HFF-Myc (cell line): ENCODE data around the gene TLL2.
"Not testable (repeated sequence)": the region's sequence is repeated elsewhere in the genome, so short reads cannot be mapped to it uniquely, and the experiment has no call there.

ENCODE experiments used
- DNase-seq: peaks from one replicate; pipeline ENCODE4 v3.0.0-alpha.2; 2011; ENCODE audit warnings: low read depth; ENCODE audit errors: extremely low read depth
- H3K4me3 ChIP-seq: replicated peaks from 2 replicates; pipeline ENCODE4 v1.5.1; 2011; ENCODE audit warnings: low read depth, mild to moderate bottlenecking, control low read depth, low read length
- TF ChIP-seq, protein P1 (sequence below): IDR thresholded peaks from 2 replicates; pipeline ENCODE4 v1.5.1; 2012; ENCODE audit warnings: mild to moderate bottlenecking, low read depth, low read length, control low read depth; ENCODE audit errors: missing control alignments

Gene TLL2

DNA sequence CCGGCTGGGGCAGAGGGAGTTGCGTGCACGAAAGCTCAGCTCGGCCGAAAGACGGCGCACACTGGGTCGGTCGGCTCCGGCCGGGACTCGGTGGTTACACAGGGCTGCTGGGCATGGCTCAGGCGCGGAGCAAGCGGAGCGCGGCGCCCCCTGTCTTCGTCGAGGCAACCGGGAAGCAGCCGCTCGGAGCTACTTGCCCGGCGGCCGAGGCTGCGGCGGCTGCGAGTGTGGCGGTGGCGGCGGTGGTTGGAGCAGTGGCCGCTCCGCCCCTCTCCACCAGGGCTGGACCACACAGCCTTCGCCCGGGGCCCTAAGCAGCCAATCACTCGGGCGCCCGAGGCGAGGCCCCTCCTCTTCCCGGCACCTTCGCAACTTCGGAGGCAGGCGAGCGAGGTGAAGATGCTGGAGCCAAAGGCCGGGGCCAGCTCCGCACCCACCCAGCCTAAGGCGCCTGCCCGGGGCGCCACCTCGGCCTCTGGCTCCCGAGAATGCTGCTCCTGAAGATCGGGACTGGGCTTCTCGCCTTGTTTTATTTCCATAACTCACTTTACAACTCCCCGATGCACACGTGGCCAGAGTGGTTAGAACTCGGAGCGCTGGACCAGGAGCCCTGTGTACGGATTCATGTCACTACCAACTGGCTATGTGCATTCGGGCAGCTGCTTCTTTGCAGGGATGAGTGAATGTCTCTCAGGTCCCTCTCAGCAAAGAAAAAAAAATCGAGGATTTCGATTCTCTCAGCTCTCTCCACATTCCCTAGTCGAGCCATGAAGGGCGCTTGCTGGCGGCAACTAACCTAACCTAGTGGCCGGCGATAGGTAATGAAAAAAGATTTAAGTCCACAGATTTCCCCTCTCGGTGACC lies at the start of gene TLL2:
TSS of gene TLL2 (minus strand) at position 229 of the 864 bp plus-strand sequence. CDS start 241 bp downstream, outside the sequence.
- TF ChIP-seq, protein P1, sequence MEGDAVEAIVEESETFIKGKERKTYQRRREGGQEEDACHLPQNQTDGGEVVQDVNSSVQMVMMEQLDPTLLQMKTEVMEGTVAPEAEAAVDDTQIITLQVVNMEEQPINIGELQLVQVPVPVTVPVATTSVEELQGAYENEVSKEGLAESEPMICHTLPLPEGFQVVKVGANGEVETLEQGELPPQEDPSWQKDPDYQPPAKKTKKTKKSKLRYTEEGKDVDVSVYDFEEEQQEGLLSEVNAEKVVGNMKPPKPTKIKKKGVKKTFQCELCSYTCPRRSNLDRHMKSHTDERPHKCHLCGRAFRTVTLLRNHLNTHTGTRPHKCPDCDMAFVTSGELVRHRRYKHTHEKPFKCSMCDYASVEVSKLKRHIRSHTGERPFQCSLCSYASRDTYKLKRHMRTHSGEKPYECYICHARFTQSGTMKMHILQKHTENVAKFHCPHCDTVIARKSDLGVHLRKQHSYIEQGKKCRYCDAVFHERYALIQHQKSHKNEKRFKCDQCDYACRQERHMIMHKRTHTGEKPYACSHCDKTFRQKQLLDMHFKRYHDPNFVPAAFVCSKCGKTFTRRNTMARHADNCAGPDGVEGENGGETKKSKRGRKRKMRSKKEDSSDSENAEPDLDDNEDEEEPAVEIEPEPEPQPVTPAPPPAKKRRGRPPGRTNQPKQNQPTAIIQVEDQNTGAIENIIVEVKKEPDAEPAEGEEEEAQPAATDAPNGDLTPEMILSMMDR, result peak; percentile 54
- DNase-seq, result peak; percentile 22
- H3K4me3 ChIP-seq, result peak within 1 kb of the TSS; percentile 43

DNA sequence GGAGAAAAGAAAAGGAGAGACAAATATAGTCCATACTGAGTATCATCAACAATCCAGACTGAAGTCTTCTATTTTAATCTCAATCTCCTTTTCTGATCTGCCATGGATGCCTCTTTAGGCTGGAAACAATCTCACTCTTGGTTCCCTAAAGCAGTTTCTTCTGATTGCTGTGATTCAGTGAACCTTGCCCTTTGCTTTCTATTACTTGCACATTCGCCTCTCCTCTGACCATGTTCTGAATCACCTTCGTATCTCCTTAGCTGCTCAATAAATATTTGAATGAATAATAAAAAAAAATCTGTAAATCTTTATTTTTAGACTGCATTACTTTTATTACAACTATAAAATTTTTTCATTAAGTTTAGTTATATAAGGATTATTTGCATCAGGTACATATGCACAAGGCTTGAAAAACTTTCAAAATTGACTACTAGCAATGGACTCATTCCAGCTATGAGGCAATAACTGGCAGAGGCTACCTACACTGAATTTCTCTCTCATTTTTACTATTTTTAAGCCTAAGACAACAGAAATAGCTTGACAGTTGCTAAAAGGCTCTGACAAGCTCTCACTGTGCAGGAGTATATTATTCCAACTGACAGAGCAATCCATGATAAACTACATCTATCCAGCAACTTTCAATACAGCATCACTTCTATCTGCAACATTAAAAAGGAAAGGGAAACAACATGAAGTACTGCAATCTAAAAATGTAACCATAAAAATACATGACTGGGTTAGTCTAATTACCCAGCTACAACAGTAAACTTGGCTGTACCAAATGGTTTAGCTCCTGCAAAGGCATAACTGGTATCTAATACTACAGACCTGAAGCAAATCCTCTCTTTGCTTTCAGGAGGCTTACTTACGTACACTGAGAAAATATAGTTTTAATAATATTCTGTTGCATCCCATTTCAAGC lies 47.5 kb upstream of the TLL2 start:
- DNase-seq, result no peak
- TF ChIP-seq, protein P1, result no peak
- no peak overlapping the region for H3K4me3 ChIP-seq

DNA sequence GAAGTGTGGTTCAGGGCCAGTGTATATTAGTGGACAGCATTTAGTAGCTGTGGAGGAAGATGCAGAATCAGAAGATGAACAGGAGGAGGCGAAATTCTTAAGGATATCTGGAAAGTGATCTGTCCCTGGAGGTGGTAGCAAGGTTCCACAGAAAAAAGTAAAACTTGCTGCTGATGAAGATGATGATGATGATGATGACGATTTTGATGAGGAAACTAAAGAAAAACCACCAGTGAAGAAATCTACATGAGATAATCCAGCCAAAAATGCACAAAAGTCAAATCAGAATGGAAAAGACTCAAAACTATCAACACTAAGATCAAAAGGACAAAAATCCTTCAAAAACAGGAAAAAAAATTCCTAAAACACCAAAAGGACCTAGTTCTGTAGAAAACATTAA lies 46.8 kb upstream of the TLL2 start:
- DNase-seq, result no peak
- H3K4me3 ChIP-seq, result no peak overlapping the region
- TF ChIP-seq, protein P1, result no peak

DNA sequence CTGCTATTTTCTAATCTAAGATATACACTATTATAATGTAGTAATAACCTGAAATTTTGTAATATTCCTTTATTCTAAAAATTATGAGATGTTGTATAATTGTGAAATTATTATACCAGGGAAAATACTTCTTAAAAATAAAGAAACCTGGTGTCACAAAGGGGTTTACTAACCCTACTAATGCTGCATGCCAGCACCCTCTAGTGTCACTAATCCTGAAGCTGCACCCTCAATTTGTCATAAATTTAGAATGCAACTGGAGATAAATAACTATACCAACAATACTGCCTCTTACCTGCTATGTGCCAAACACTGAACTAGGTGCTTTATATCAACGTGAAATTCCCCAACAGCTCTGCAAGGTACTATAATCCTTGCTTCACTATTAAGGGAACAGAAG lies 42.3 kb upstream of the TLL2 start:
- TF ChIP-seq, protein P1, result peak; percentile 18
- no peak for DNase-seq
- H3K4me3 ChIP-seq, result no peak overlapping the region

DNA sequence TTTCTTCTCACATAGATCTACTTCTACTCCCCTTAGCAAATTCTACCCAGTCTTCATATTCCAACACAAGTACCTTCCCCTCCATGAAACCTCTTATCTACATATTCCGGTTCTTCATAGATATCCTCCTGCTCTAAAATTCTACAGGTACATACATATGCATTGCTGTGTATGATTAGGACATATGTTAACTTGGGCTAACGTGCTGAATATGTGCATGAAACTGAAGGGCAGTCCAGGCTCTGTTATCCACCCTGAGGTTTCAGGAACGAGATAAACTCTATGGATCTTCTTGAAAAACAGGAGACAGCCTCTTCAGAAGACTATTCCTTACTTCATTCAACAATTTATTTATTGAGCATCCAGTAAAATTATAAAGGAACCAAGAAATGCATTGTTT lies 41.6 kb upstream of the TLL2 start:
- H3K4me3 ChIP-seq, result no peak overlapping the region
- TF ChIP-seq, protein P1, result no peak
- DNase-seq, result no peak

DNA sequence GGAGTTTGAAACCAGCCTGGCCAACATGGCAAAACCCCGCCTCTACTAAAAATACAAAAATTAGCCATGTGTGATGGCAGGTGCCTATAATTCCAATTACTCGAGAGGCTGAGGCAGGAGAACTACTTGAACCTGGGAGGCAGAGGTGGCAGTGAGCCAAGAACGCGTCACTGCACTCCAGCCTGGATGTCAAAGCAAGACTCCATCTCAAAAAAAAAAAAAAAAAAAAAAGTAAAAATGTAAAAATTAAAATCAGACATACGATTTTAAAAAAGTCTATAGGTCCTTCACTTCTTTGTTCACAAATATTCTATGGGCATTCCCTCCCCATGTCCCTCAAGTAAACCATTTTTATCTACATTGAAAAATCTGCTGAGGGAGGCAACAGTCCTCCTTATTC lies 34.9 kb upstream of the TLL2 start:
- DNase-seq, result no peak
- no peak overlapping the region for H3K4me3 ChIP-seq
- TF ChIP-seq, protein P1, result no peak

DNA sequence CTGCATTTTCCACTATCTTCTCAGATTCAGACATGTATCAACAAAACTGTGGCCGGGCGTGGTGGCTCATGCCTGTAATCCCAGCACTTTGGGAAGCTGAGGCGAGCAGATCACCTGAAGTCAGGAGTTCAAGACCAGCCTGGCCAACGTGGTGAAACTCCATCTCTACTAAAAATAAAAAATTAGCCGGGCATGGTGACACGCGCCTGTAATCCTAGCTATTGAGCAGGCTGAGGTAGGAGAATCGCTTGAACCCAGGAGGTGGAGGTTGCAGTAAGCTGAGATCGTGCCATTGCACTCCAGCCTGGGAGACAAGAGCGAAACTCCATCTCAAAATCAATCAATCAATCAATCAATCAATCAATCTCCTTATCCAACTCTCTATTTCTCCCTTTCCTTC lies 31.8 kb upstream of the TLL2 start:
- not testable (repeated sequence) for DNase-seq, H3K4me3 ChIP-seq
